Common myeloid progenitor, CD34-positive (primary cell): ENCODE data around the gene TSEN2.

ENCODE experiments used
- CTCF ChIA-PET: fragments of 350-600 bp; sonication (Branson Sonifier 250); formaldehyde crosslinking; loops from one replicate; lab custom pipeline; 2021; ENCODE audit warnings: antibody characterized with exemption; lab: Charles Lee
- POLR2A ChIA-PET: fragments of 350-600 bp; sonication (Branson Sonifier 250); formaldehyde crosslinking; loops from one replicate; lab custom pipeline; 2021; ENCODE audit warnings: antibody characterized with exemption; lab: Charles Lee
- DNase-seq, 3 donors: peaks; one replicate each; pipeline versions ENCODE4 v3.0.0 to v3.0.0-alpha.2; 2013
- H3K27ac ChIP-seq, 2 experiments: 1 replicate in 1 of 2; 2 replicates in 1 of 2; pipeline ENCODE4 v1.7.0; 2013; ENCODE audit warnings: inconsistent platforms in 2 of 2, low read length in 2 of 2, mild to moderate bottlenecking in 2 of 2, low read depth in 1 of 2, moderate library complexity in 1 of 2; ENCODE audit not compliant: severe bottlenecking in 2 of 2, insufficient read depth in 1 of 2, poor library complexity in 1 of 2
- H3K27me3 ChIP-seq, 5 experiments: replicated peaks in 2 of 5; 1 replicate in 3 of 5; 2 replicates in 2 of 5; pipeline versions ENCODE4 v1.6.1 to v1.7.0; 2013; ENCODE audit warnings: low read length in 4 of 5, mild to moderate bottlenecking in 2 of 5, moderate library complexity in 2 of 5, inconsistent platforms in 1 of 5; ENCODE audit not compliant: insufficient read depth in 5 of 5, control insufficient read depth in 4 of 5
- H3K36me3 ChIP-seq, 4 experiments: 1 replicate in 2 of 4; 2 replicates in 2 of 4; pipeline versions ENCODE4 v1.6.1 to v1.7.0; 2013; ENCODE audit warnings: low read length in 3 of 4, control low read depth in 1 of 4, mild to moderate bottlenecking in 1 of 4; ENCODE audit not compliant: control insufficient read depth in 4 of 4, insufficient read depth in 4 of 4
- H3K4me1 ChIP-seq, 4 experiments: 1 replicate in 3 of 4; 2 replicates in 1 of 4; pipeline versions ENCODE4 v1.6.1 to v1.7.1; 2013; ENCODE audit warnings: low read length in 3 of 4, mild to moderate bottlenecking in 3 of 4, control low read depth in 1 of 4, inconsistent platforms in 1 of 4, moderate library complexity in 1 of 4; ENCODE audit not compliant: control insufficient read depth in 4 of 4, insufficient read depth in 4 of 4; ENCODE audit errors: control extremely low read depth in 1 of 4
- H3K4me3 ChIP-seq, 7 experiments: 1 replicate in 4 of 7; 2 replicates in 3 of 7; pipeline versions ENCODE4 v1.5.1 to v1.7.0; 2013; ENCODE audit warnings: mild to moderate bottlenecking in 7 of 7, low read length in 6 of 7, moderate library complexity in 6 of 7, inconsistent platforms in 2 of 7, low read depth in 2 of 7, control low read depth in 1 of 7; ENCODE audit not compliant: insufficient read depth in 4 of 7, control insufficient read depth in 1 of 7; ENCODE audit errors: extremely low read depth in 1 of 7
- H3K9me3 ChIP-seq, 5 experiments: 1 replicate in 4 of 5; 2 replicates in 1 of 5; pipeline versions ENCODE4 v1.6.1 to v1.7.1; 2013; ENCODE audit warnings: low read length in 4 of 5, mild to moderate bottlenecking in 2 of 5, inconsistent platforms in 1 of 5, low read depth in 1 of 5, moderate library complexity in 1 of 5; ENCODE audit not compliant: control insufficient read depth in 4 of 5, insufficient read depth in 2 of 5; ENCODE audit errors: control extremely low read depth in 1 of 5
- WGBS: methylation state at CpG from one replicate; pipeline ENCODE4 v1.1.5; 2013; ENCODE audit not compliant: insufficient coverage; 5-methylcytosine and 5-hydroxymethylcytosine counted together

Gene TSEN2

GRCh38 chr3:12487336-12487735 lies 3.1 kb downstream of the TSEN2 start:
- no peak overlapping the region for H3K27ac ChIP-seq
- H3K4me1 ChIP-seq, result peaks cover 14 to 30% (median 24%) of the 10 kb centered on the region in 4 experiments
- no peak for DNase-seq
- no peaks in the 10 kb centered on the region for H3K9me3 ChIP-seq
- H3K36me3 ChIP-seq, result peaks cover 0 to 40% (median 15%) of the 10 kb centered on the region in 4 experiments
- 100% methylated on average over 2 of the region's 3 CpGs for WGBS
- ChIA-PET CTCF (no interaction called here), POLR2A (no interaction called here)
- no peak overlapping the region for H3K4me3 ChIP-seq
- H3K27me3 ChIP-seq, result no peaks in the 10 kb centered on the region

- Histone ChIP-seq H3K36me3 (peaks cover 2 to 41% (median 16%) of the 10 kb centered on the region in 4 experiments), H3K27ac (no peak overlapping the region), H3K4me3 (no peak overlapping the region), H3K27me3 (no peaks in the 10 kb centered on the region), H3K9me3 (no peaks in the 10 kb centered on the region), H3K4me1 (peaks cover 14 to 27% (median 24%) of the 10 kb centered on the region in 4 experiments)
- WGBS, result 100% methylated on average over 1 of the region's 3 CpGs
- CTCF ChIA-PET, result interaction anchor here (1.2 kb wide), 1 partner anchor 9 kb away, joined by 4 read pairs; no protein-coding TSS in a partner anchor
- no peak for DNase-seq
- POLR2A ChIA-PET, result no interaction called here
Measured at GRCh38 chr3:12487786-12488185, 3.5 kb downstream of the TSEN2 start.

GRCh38 chr3:12489368-12489767 lies 5.1 kb downstream of the TSEN2 start:
- no peak overlapping the region for H3K27ac ChIP-seq
- H3K27me3 ChIP-seq, result no peaks in the 10 kb centered on the region
- WGBS, result no CpG with 5 or more reads among the region's 1 CpG
- peaks cover 5 to 46% (median 22%) of the 10 kb centered on the region in 4 experiments for H3K36me3 ChIP-seq
- H3K9me3 ChIP-seq, result no peaks in the 10 kb centered on the region
- ChIA-PET CTCF (interaction anchor here (1.1 kb wide), 1 partner anchor 12 kb away, joined by 3 read pairs; no protein-coding TSS in a partner anchor), POLR2A (no interaction called here)
- no peak overlapping the region for H3K4me3 ChIP-seq
- peaks cover 6 to 18% (median 13%) of the 10 kb centered on the region in 4 experiments for H3K4me1 ChIP-seq
- DNase-seq, result no peak

- H3K27me3 ChIP-seq, result no peaks in the 10 kb centered on the region
- peaks cover 6 to 14% (median 11%) of the 10 kb centered on the region in 4 experiments for H3K4me1 ChIP-seq
- H3K27ac ChIP-seq, result no peak overlapping the region
- no peaks in the 10 kb centered on the region for H3K9me3 ChIP-seq
- H3K4me3 ChIP-seq, result no peak overlapping the region
- peaks cover 5 to 46% (median 22%) of the 10 kb centered on the region in 4 experiments for H3K36me3 ChIP-seq
- POLR2A ChIA-PET, result no interaction called here
- CTCF ChIA-PET, result no interaction called here
- DNase-seq, result no peak
- WGBS, result 100% methylated on average over 3 of the region's 4 CpGs
Measured at GRCh38 chr3:12489832-12490231, 5.6 kb downstream of the TSEN2 start.

GRCh38 chr3:12490547-12490946 lies 6.3 kb downstream of the TSEN2 start:
- ChIA-PET POLR2A (no interaction called here), CTCF (no interaction called here)
- H3K9me3 ChIP-seq, result no peaks in the 10 kb centered on the region
- H3K27me3 ChIP-seq, result no peaks in the 10 kb centered on the region
- H3K4me1 ChIP-seq, result peaks cover 0 to 7% (median 4%) of the 10 kb centered on the region in 4 experiments
- no peak overlapping the region for H3K4me3 ChIP-seq
- H3K36me3 ChIP-seq, result peaks cover 7 to 48% (median 25%) of the 10 kb centered on the region in 4 experiments
- no CpG with 5 or more reads among the region's 3 CpGs for WGBS
- no peak overlapping the region for H3K27ac ChIP-seq
- no peak for DNase-seq

- WGBS, result 94% methylated on average over 6 of the region's 8 CpGs
- H3K9me3 ChIP-seq, result no peaks in the 10 kb centered on the region
- POLR2A ChIA-PET, result no interaction called here
- DNase-seq, result no peak
- CTCF ChIA-PET, result interaction anchor here (0.6 to 1.6 kb wide), 2 partner anchors 8 to 348 kb away, joined by 3 to 4 read pairs; no protein-coding TSS in a partner anchor
- H3K4me3 ChIP-seq, result no peak overlapping the region
- no peaks in the 10 kb centered on the region for H3K4me1 ChIP-seq
- H3K27me3 ChIP-seq, result no peaks in the 10 kb centered on the region
- H3K27ac ChIP-seq, result no peak overlapping the region
- H3K36me3 ChIP-seq, result peaks cover 13 to 71% (median 52%) of the 10 kb centered on the region in 4 experiments
Measured at GRCh38 chr3:12495749-12496452, 11.6 kb downstream of the TSEN2 start.

- H3K27ac ChIP-seq, result no peak overlapping the region
- no peaks in the 10 kb centered on the region for H3K9me3 ChIP-seq
- no peak overlapping the region for H3K4me3 ChIP-seq
- H3K27me3 ChIP-seq, result no peaks in the 10 kb centered on the region
- ChIA-PET POLR2A (no interaction called here), CTCF (interaction anchor here (0.6 to 1.6 kb wide), 3 partner anchors 8 to 361 kb away, joined by 3 to 4 read pairs (median 4); no protein-coding TSS in a partner anchor)
- DNase-seq, result no peak
- WGBS, result no CpG with 5 or more reads among the region's 1 CpG
- no peaks in the 10 kb centered on the region for H3K4me1 ChIP-seq
- H3K36me3 ChIP-seq, result peaks cover 13 to 74% (median 54%) of the 10 kb centered on the region in 4 experiments
Measured at GRCh38 chr3:12496453-12496761, 12.1 kb downstream of the TSEN2 start.
